Mesendoderm (in vitro differentiated cells): ENCODE measurements around the gene AKAP13.
A peak's percentile ranks its signal among the peaks of the same experiment; 100 is the strongest.

Experiments
- DNase-seq: peaks from one replicate; pipeline ENCODE4 v3.0.0; 2013
- H2AK5ac ChIP-seq: 2 replicates; pipeline ENCODE4 v1.6.1; 2013; ENCODE audit warnings: low read length, inconsistent platforms
- H2BK120ac ChIP-seq: 2 replicates; pipeline ENCODE4 v1.6.1; 2013; ENCODE audit warnings: low read depth, mild to moderate bottlenecking, low read length, moderate library complexity, mixed read lengths
- H2BK15ac ChIP-seq: replicated peaks from 2 replicates; pipeline ENCODE4 v1.6.1; 2013; ENCODE audit warnings: low read depth, mild to moderate bottlenecking, moderate library complexity
- H2BK5ac ChIP-seq: 2 replicates; pipeline ENCODE4 v1.6.1; 2013; ENCODE audit warnings: low read length, inconsistent platforms
- H3K18ac ChIP-seq: 2 replicates; pipeline ENCODE4 v1.6.1; 2013; ENCODE audit warnings: mild to moderate bottlenecking, low read length, mixed read lengths
- H3K23ac ChIP-seq: one replicate; pipeline ENCODE4 v1.6.1; 2013; ENCODE audit warnings: low read length
- H3K27ac ChIP-seq: 2 replicates; pipeline ENCODE4 v1.5.1; 2013; ENCODE audit warnings: low read depth, mild to moderate bottlenecking, inconsistent platforms, low read length, moderate library complexity
- H3K27me3 ChIP-seq: 2 replicates; pipeline ENCODE4 v1.6.1; 2013; ENCODE audit warnings: low read length, control low read depth, mild to moderate bottlenecking, inconsistent platforms; ENCODE audit not compliant: insufficient read depth, poor library complexity
- H3K36me3 ChIP-seq: 2 replicates; pipeline ENCODE4 v1.6.1; 2013; ENCODE audit warnings: low read length, inconsistent platforms; ENCODE audit not compliant: control insufficient read depth, insufficient read depth
- H3K4ac ChIP-seq: one replicate; pipeline ENCODE4 v1.6.1; 2013; ENCODE audit warnings: low read depth, mild to moderate bottlenecking, low read length, moderate library complexity
- H3K4me1 ChIP-seq: 2 replicates; pipeline ENCODE4 v1.6.1; 2013; ENCODE audit warnings: low read depth, low read length, inconsistent platforms; ENCODE audit not compliant: control insufficient read depth
- H3K4me2 ChIP-seq: 2 replicates; pipeline ENCODE4 v1.6.1; 2013; ENCODE audit warnings: low read length
- H3K4me3 ChIP-seq: 2 replicates; pipeline ENCODE4 v1.5.1; 2013; ENCODE audit warnings: mild to moderate bottlenecking, low read length
- H3K56ac ChIP-seq: one replicate; pipeline ENCODE4 v1.6.1; 2013; ENCODE audit warnings: low read length
- H3K79me1 ChIP-seq: 2 replicates; pipeline ENCODE4 v1.6.1; 2013; ENCODE audit warnings: low read length, inconsistent platforms
- H3K79me2 ChIP-seq: 2 replicates; pipeline ENCODE4 v1.6.1; 2013; ENCODE audit warnings: mild to moderate bottlenecking, low read length; ENCODE audit not compliant: control insufficient read depth, insufficient read depth
- H3K9ac ChIP-seq: 2 replicates; pipeline ENCODE4 v1.6.1; 2013; ENCODE audit warnings: low read length, inconsistent platforms
- H4K5ac ChIP-seq: one replicate; pipeline ENCODE4 v1.6.1; 2013; ENCODE audit warnings: low read length
- H4K8ac ChIP-seq: one replicate; pipeline ENCODE4 v1.6.1; 2013; ENCODE audit warnings: low read depth, mild to moderate bottlenecking, control low read depth, low read length, moderate library complexity
- WGBS: extraction: QIAGEN DNeasy Blood & Tissue Kit; methylation state at CpG from one replicate; pipeline ENCODE4 v1.1.7; 2013; ENCODE audit warnings: low lambda C conversion rate, missing lambda C conversion rate; ENCODE audit not compliant: insufficient coverage; ENCODE audit errors: extremely low coverage; 5-methylcytosine and 5-hydroxymethylcytosine counted together

AKAP13 gene

DNA sequence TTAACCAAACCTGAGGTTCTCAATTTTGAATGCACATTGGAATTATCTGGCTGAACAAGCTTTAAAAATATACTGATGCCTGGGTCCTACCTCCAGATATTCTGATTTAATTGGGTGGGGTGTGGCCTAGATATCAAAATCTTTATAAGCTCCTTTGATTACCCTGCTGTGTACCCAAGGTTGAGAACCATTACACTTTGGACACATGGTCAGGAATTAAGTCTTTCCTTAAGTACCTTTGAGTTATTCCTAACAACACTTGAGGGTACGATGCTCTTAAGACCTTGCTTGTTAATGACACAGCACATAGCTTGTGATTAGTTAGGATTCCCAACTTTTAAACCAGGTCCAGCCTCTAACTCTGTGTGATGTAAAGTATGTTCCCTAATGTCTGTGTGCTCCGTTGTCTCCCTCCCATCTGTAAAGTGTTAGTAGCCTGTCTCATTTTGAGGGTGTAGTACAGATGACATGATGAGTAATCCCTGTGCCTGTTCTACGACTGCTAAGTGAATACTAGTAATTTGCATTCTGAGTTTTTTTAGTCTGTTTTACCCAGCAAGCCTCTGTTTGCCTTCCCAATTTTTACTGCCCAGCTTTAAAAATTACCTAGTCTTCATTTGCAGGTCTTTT lies 259.5 kb downstream of the AKAP13 start:
- Histone ChIP-seq H2BK5ac (no peak overlapping the region), H3K4ac (no peak overlapping the region), H3K23ac (no peak overlapping the region), H3K79me1 (no peaks in the 10 kb centered on the region), H3K27me3 (no peaks in the 10 kb centered on the region), H2AK5ac (no peak overlapping the region), H3K56ac (no peak overlapping the region), H3K4me2 (no peak overlapping the region), H3K4me3 (no peak overlapping the region), H4K8ac (no peak overlapping the region), H3K27ac (no peak overlapping the region), H3K9ac (no peak overlapping the region), H4K5ac (no peak overlapping the region), H3K36me3 (no peaks in the 10 kb centered on the region), H2BK120ac (no peak overlapping the region), H3K4me1 (no peaks in the 10 kb centered on the region), H2BK15ac (no peak overlapping the region), H3K79me2 (no peaks in the 10 kb centered on the region), H3K18ac (no peak overlapping the region)
- DNase-seq: no peak
- WGBS: no CpG with 5 or more reads among the region's 3 CpGs

DNA sequence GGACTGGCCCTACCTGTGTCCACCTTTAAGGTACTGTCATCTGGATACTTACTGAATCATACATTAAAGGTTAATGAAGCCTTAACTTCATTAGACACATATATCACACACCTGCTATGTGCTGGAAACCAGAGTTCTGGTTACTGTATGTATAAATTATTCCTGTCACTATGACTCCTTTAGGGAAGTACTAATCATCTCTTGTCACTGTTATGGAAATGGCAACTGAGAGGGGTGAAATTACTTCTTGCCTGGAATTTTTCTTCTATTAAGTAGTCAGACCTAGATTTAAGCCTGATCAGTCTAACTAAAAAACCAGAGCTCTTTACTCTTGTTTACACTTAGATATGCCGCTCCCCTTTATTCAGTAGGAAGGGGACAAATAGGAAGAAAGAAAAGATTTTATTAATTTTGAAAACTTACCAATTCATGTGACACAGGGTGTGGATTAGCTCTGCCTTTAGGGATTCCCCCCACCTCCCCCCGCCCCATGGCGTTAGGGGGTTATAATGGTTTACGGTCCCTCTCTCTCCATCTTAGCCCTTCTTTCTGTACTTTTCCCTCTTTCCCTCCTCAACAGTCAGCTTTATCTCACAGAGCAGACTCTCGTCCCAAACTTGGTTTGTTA lies 261.8 kb downstream of the AKAP13 start:
- H3K27me3 ChIP-seq: no peaks in the 10 kb centered on the region
- no peak overlapping the region for H3K4ac ChIP-seq
- H2BK15ac ChIP-seq: no peak overlapping the region
- no peak for DNase-seq
- H3K4me1 ChIP-seq: peaks cover 2% of the 10 kb centered on the region
- no peak overlapping the region for H3K23ac ChIP-seq
- H3K18ac ChIP-seq: no peak overlapping the region
- H3K27ac ChIP-seq: no peak overlapping the region
- H3K9ac ChIP-seq: no peak overlapping the region
- H3K79me1 ChIP-seq: no peaks in the 10 kb centered on the region
- H2BK5ac ChIP-seq: no peak overlapping the region
- H4K8ac ChIP-seq: no peak overlapping the region
- H3K4me3 ChIP-seq: no peak overlapping the region
- no peaks in the 10 kb centered on the region for H3K36me3 ChIP-seq
- no peak overlapping the region for H3K56ac ChIP-seq
- H2BK120ac ChIP-seq: no peak overlapping the region
- no peak overlapping the region for H4K5ac ChIP-seq
- WGBS: no CpG with 5 or more reads among the region's 5 CpGs
- H3K79me2 ChIP-seq: no peaks in the 10 kb centered on the region
- no peak overlapping the region for H2AK5ac ChIP-seq
- no peak overlapping the region for H3K4me2 ChIP-seq

DNA sequence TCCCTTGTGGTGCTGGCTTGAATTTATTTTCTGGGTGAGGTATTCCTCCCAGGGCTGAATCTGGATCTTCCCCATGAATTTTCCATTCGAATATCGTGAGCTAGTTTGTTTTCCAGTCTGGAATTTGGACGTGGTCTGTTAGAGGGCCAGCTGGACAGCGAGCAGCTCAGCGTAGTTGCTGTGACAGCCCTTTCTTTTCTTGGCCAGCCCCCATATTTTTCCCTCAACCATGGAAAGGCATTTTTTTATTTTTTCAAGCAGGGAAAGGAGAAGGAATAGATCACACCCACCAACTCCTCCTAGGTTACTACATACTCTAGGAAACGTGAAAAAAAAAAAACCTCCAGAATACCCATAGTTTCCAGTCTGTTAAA lies 262.3 kb downstream of the AKAP13 start:
- H3K27ac ChIP-seq: no peak overlapping the region
- H3K36me3 ChIP-seq: no peaks in the 10 kb centered on the region

DNA sequence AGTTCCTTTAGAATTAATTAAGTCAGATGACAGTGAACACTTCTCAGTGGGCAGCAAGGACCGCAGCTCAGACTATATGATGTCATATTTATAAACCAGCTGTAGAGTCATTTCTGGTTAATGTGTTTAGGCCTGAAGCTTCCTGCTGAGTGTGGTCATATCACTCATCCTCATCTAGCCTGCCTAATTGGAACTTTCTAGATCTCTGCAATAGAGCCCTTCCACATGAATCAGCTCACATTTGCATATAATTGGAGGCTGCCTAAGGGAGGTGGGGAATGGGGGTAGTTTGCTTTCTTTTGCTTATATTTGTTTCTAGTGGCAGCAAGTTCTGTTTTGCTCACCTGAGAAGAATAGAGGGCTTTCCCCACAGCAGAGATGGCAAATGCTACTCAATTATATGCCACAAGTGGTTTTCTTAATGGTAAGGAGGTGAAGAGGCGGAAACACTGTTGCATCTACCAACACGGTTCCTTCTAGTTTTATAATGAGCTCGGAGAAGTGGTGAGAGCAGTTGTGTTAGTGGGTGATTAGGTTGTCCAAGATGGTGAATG lies 266.2 kb downstream of the AKAP13 start:
- H3K27me3 ChIP-seq: no peaks in the 10 kb centered on the region
- H3K4me2 ChIP-seq: no peak overlapping the region
- H3K27ac ChIP-seq: no peak overlapping the region
- H3K79me2 ChIP-seq: no peaks in the 10 kb centered on the region
- no peak overlapping the region for H3K56ac ChIP-seq
- peaks cover 2% of the 10 kb centered on the region for H3K4me1 ChIP-seq
- no peak overlapping the region for H3K18ac ChIP-seq
- H3K23ac ChIP-seq: no peak overlapping the region
- no peak overlapping the region for H2AK5ac ChIP-seq
- WGBS: no CpG with 5 or more reads among the region's 4 CpGs
- no peak overlapping the region for H2BK5ac ChIP-seq
- H3K4ac ChIP-seq: no peak overlapping the region
- H3K79me1 ChIP-seq: no peaks in the 10 kb centered on the region
- DNase-seq: peak; percentile 69
- no peak overlapping the region for H2BK120ac ChIP-seq
- H3K36me3 ChIP-seq: no peaks in the 10 kb centered on the region
- no peak overlapping the region for H3K9ac ChIP-seq
- H2BK15ac ChIP-seq: no peak overlapping the region
- no peak overlapping the region for H4K8ac ChIP-seq
- no peak overlapping the region for H4K5ac ChIP-seq
- H3K4me3 ChIP-seq: no peak overlapping the region

More for the DNA sequence above, 262.3 kb downstream of the AKAP13 start:
- no peak overlapping the region for H2BK120ac ChIP-seq
- H2BK15ac ChIP-seq: no peak overlapping the region
- no peaks in the 10 kb centered on the region for H3K27me3 ChIP-seq
- no peak overlapping the region for H4K8ac ChIP-seq
- H3K4me2 ChIP-seq: no peak overlapping the region
- H3K79me1 ChIP-seq: no peaks in the 10 kb centered on the region
- no peak overlapping the region for H3K4me3 ChIP-seq
- no peak for DNase-seq
- no peak overlapping the region for H4K5ac ChIP-seq
- H3K4ac ChIP-seq: no peak overlapping the region
- no peak overlapping the region for H3K18ac ChIP-seq
- H3K4me1 ChIP-seq: peaks cover 2% of the 10 kb centered on the region
- H3K9ac ChIP-seq: no peak overlapping the region
- no peak overlapping the region for H2AK5ac ChIP-seq
- H3K23ac ChIP-seq: no peak overlapping the region
- no CpG with 5 or more reads among the region's 6 CpGs for WGBS
- no peaks in the 10 kb centered on the region for H3K79me2 ChIP-seq
- no peak overlapping the region for H3K56ac ChIP-seq
- no peak overlapping the region for H2BK5ac ChIP-seq

DNA sequence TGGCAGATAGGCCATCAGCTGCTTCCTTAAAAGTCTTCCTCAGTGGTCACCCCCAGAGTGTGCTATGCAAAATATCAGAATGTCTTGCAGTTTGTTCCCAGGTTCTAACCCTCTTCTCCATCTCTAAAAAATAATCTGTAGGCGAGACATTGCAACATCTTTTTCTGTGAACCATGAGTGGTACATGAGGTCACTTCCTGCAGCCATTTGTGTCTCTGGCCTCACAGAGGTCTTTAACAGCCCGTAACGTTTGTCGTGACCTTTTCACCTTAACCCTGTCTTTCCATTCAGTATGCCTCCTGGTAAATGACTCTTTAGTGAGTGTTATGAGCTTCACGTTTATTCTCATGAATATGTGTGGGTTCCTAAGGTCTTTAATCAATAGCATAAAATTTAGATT lies 269.0 kb downstream of the AKAP13 start:
- H3K79me1 ChIP-seq: no peaks in the 10 kb centered on the region
- H2BK15ac ChIP-seq: no peak overlapping the region
- H3K4ac ChIP-seq: no peak overlapping the region
- H2BK120ac ChIP-seq: no peak overlapping the region
- peak; percentile 67 for DNase-seq
- H4K5ac ChIP-seq: no peak overlapping the region
- no peaks in the 10 kb centered on the region for H3K36me3 ChIP-seq
- no peaks in the 10 kb centered on the region for H3K79me2 ChIP-seq
- no peak overlapping the region for H3K56ac ChIP-seq
- no peak overlapping the region for H3K4me3 ChIP-seq
- peak overlapping the region; percentile 65 for H4K8ac ChIP-seq
- WGBS: no CpG with 5 or more reads among the region's 5 CpGs
- no peak overlapping the region for H3K27ac ChIP-seq
- H3K23ac ChIP-seq: no peak overlapping the region
- no peak overlapping the region for H3K4me2 ChIP-seq
- H2BK5ac ChIP-seq: no peak overlapping the region
- no peak overlapping the region for H3K9ac ChIP-seq
- H3K18ac ChIP-seq: no peak overlapping the region
- H3K27me3 ChIP-seq: no peaks in the 10 kb centered on the region
- no peak overlapping the region for H2AK5ac ChIP-seq
- peaks cover 2% of the 10 kb centered on the region for H3K4me1 ChIP-seq
